HG03135 (cell line): ENCODE data around the gene PNMA8C.
"Not testable (repeated sequence)": the region's sequence is repeated elsewhere in the genome, so short reads cannot be mapped to it uniquely, and the experiment has no call there.

Experiments used
- ATAC-seq: cut with Tn5 transposase; IDR thresholded peaks from one replicate; pipeline ENCODE4 v1.9.1; 2021; ENCODE audit warnings: mild to moderate bottlenecking, moderate library complexity; ENCODE audit not compliant: unreplicated experiment

PNMA8C gene

GRCh38 chr19:46411925-46412649 lies 16.6 kb downstream of the PNMA8C start:
- no peak for ATAC-seq

GRCh38 chr19:46411088-46411924 lies 17.4 kb downstream of the PNMA8C start:
- ATAC-seq, result no peak

- no peak for ATAC-seq
Measured at GRCh38 chr19:46410205-46411087, 18.3 kb downstream of the PNMA8C start.

- ATAC-seq, result no peak
Measured at GRCh38 chr19:46409191-46409590, 19.5 kb downstream of the PNMA8C start.

GRCh38 chr19:46408664-46409039 lies 20.1 kb downstream of the PNMA8C start:
- ATAC-seq, result no peak

GRCh38 chr19:46407856-46408663 lies 20.7 kb downstream of the PNMA8C start:
- ATAC-seq, result no peak

- ATAC-seq, result no peak
Measured at GRCh38 chr19:46406976-46407375, 21.8 kb downstream of the PNMA8C start.

- ATAC-seq, result no peak
Measured at GRCh38 chr19:46404753-46405468, 23.8 kb downstream of the PNMA8C start.

- ATAC-seq, result no peak
Measured at GRCh38 chr19:46404055-46404752, 24.5 kb downstream of the PNMA8C start.

GRCh38 chr19:46402725-46403124 lies 26.0 kb downstream of the PNMA8C start:
- no peak for ATAC-seq

- ATAC-seq, result not testable (repeated sequence)
Measured at GRCh38 chr19:46397801-46398479, 30.8 kb downstream of the PNMA8C start.

GRCh38 chr19:46394402-46394797 lies 34.3 kb downstream of the PNMA8C start:
- ATAC-seq, result no peak

- no peak for ATAC-seq
Measured at GRCh38 chr19:46393456-46394401, 35.0 kb downstream of the PNMA8C start.

GRCh38 chr19:46392837-46393236 lies 35.9 kb downstream of the PNMA8C start:
- ATAC-seq, result no peak

- no peak for ATAC-seq
Measured at GRCh38 chr19:46392252-46392801, 36.4 kb downstream of the PNMA8C start.

GRCh38 chr19:46391296-46392251 lies 37.2 kb downstream of the PNMA8C start:
- no peak for ATAC-seq
